ENCODE data around the gene CACNG4.

The CACNG4 gene

GRCh38 chr17:66930933-66931332 is 33.6 kb upstream of the CACNG4 start:
- no peak for DNase-seq
- Histone ChIP-seq H3K36me3 (no peaks in the 10 kb centered on the region), H3K9me3 (ENCODE audit: severe bottlenecking) (peaks cover 12% of the 10 kb centered on the region), H3K27ac (no peak overlapping the region), H3K4me3 (ENCODE audit: low read depth, low read length) (no peak overlapping the region), H3K27me3 (ENCODE audit: insufficient read depth, low read depth, severe bottlenecking) (no peaks in the 10 kb centered on the region)
- no peak for TF ChIP-seq CTCF (IDR thresholded peaks at IDR 0.05; ENCODE audit: low read depth, low read length)

DNA sequence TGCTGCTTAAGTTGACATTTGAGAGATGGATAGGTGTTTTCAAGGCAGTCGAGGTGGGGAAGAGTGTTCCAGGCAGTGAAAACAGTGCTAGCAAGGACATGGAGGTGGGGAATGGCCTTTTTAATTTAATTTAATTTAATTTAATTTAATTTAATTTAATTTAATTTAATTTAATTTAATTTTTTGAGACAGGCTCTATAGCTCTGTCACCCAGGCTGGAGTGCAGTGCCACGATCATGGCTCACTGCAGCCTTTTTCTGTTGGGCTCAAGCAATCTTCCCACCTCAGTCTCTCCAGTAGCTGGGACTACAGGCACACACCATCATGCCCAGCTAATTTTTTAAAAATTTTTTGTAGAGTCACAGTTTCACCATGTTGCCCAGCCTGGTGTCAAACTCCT is 32.2 kb upstream of the CACNG4 start:
- DNase-seq, result no peak
- Histone ChIP-seq H3K9me3 (ENCODE audit: severe bottlenecking) (peaks cover 16% of the 10 kb centered on the region), H3K27ac (no peak overlapping the region), H3K36me3 (no peaks in the 10 kb centered on the region), H3K4me3 (ENCODE audit: low read depth, low read length) (no peak overlapping the region), H3K27me3 (ENCODE audit: insufficient read depth, low read depth, severe bottlenecking) (no peaks in the 10 kb centered on the region)
- TF ChIP-seq CTCF (IDR thresholded peaks at IDR 0.05; ENCODE audit: low read depth, low read length), result no peak

- Histone ChIP-seq H3K27me3 (ENCODE audit: insufficient read depth, low read depth, severe bottlenecking) (no peaks in the 10 kb centered on the region), H3K36me3 (no peaks in the 10 kb centered on the region), H3K4me3 (ENCODE audit: low read depth, low read length) (no peak overlapping the region), H3K9me3 (ENCODE audit: severe bottlenecking) (peaks cover 12% of the 10 kb centered on the region), H3K27ac (no peak overlapping the region)
- no peak for DNase-seq
- TF ChIP-seq CTCF (IDR thresholded peaks at IDR 0.05; ENCODE audit: low read depth, low read length), result no peak
These were observed 30.5 kb upstream of the CACNG4 start for GRCh38 chr17:66934040-66934439.

DNA sequence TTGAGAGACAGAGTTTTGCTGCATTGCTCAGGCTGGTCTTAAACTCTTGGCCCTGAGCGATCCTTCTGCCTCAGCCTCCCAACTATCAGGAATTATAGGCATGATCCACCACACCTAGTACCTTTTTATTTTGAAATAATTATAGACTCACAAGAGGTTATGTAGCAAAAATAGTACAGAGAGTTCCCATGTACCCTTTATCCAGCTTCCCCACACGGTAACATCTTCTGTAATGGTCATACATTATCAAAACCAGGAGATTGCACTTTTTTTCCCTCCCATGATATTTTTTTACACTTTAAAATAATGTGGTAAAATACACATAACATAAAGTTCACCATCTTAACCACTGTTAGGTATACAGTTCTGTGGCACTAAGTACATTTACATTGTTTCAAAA is 28.8 kb upstream of the CACNG4 start:
- Histone ChIP-seq H3K4me3 (ENCODE audit: low read depth, low read length) (no peak overlapping the region), H3K9me3 (ENCODE audit: severe bottlenecking) (peaks cover 8% of the 10 kb centered on the region), H3K27me3 (ENCODE audit: insufficient read depth, low read depth, severe bottlenecking) (no peaks in the 10 kb centered on the region), H3K27ac (no peak overlapping the region), H3K36me3 (no peaks in the 10 kb centered on the region)
- no peak for DNase-seq
- no peak for TF ChIP-seq CTCF (IDR thresholded peaks at IDR 0.05; ENCODE audit: low read depth, low read length)

- Histone ChIP-seq H3K27me3 (ENCODE audit: insufficient read depth, low read depth, severe bottlenecking) (no peaks in the 10 kb centered on the region), H3K27ac (no peak overlapping the region), H3K36me3 (no peaks in the 10 kb centered on the region), H3K9me3 (ENCODE audit: severe bottlenecking) (peaks cover 12% of the 10 kb centered on the region), H3K4me3 (ENCODE audit: low read depth, low read length) (no peak overlapping the region)
- TF ChIP-seq CTCF (IDR thresholded peaks at IDR 0.05; ENCODE audit: low read depth, low read length), result no peak
- no peak for DNase-seq
These were observed 25.9 kb upstream of the CACNG4 start for GRCh38 chr17:66938656-66939055.

GRCh38 chr17:66939461-66940114 is 24.9 kb upstream of the CACNG4 start:
- TF ChIP-seq CTCF (IDR thresholded peaks at IDR 0.05; ENCODE audit: low read depth, low read length), result no peak
- no peaks in the 10 kb centered on the region for H3K36me3 ChIP-seq

More at GRCh38 chr17:66939461-66940114, 24.9 kb upstream of the CACNG4 start:
- DNase-seq, result no peak
- no peaks in the 10 kb centered on the region for H3K27me3 ChIP-seq (ENCODE audit: insufficient read depth, low read depth, severe bottlenecking)
- peaks cover 12% of the 10 kb centered on the region for H3K9me3 ChIP-seq (ENCODE audit: severe bottlenecking)
- no peak overlapping the region for H3K27ac ChIP-seq
- H3K4me3 ChIP-seq (ENCODE audit: low read depth, low read length), result no peak overlapping the region
